GM23338 (cell line): Measurements from ENCODE around the gene EGFR. TPM values are rescaled to one million over a fixed set of nuclear protein-coding genes. Genes with fewer than 3 reads are reported as not detected.
A peak's percentile ranks its signal among the peaks of the same experiment; 100 is the strongest.

Source experiments
- ATAC-seq: fragments of 200-7000 bp; cut with Tn5 transposase; 3 replicates; pipeline ENCODE4 v1.9.1; 2020
- DNase-seq: peaks from one replicate; pipeline ENCODE4 v3.0.0-alpha.2; 2015; ENCODE audit warnings: low spot score
- H2AFZ ChIP-seq: fragments of 200-600 bp; sonication (generic); 2 replicates; pipeline ENCODE4 v1.8.0; 2016; ENCODE audit warnings: antibody characterized with exemption, mild to moderate bottlenecking, moderate library complexity
- H3F3A ChIP-seq: fragments of 200-600 bp; sonication (generic); replicated peaks from 2 replicates; pipeline ENCODE4 v1.8.0; 2017; ENCODE audit warnings: antibody characterized with exemption, mixed run types, low read depth
- H3K27ac ChIP-seq: fragments of 200-600 bp; sonication (generic); 2 replicates; pipeline ENCODE4 v1.6.1; 2016; ENCODE audit warnings: low read depth
- H3K27me3 ChIP-seq: fragments of 200-600 bp; sonication (generic); 2 replicates; pipeline ENCODE4 v1.8.0; 2016; ENCODE audit warnings: mild to moderate bottlenecking, mixed run types, moderate library complexity; ENCODE audit not compliant: insufficient read depth
- H3K36me3 ChIP-seq: fragments of 200-600 bp; sonication (generic); 2 replicates; pipeline ENCODE4 v1.8.0; 2016; ENCODE audit warnings: mild to moderate bottlenecking; ENCODE audit not compliant: insufficient read depth
- H3K4me1 ChIP-seq: fragments of 200-600 bp; sonication (generic); 2 replicates; pipeline ENCODE4 v1.8.0; 2016; ENCODE audit warnings: mild to moderate bottlenecking, moderate library complexity; ENCODE audit not compliant: insufficient read depth
- H3K4me2 ChIP-seq: fragments of 200-600 bp; sonication (generic); 2 replicates; pipeline ENCODE4 v1.7.1; 2017; ENCODE audit warnings: mixed run types
- H3K4me3 ChIP-seq: fragments of 200-600 bp; sonication (generic); 2 replicates; pipeline ENCODE4 v1.6.1; 2016; ENCODE audit warnings: mixed run types
- H3K79me2 ChIP-seq: fragments of 200-600 bp; sonication (generic); replicated peaks from 2 replicates; pipeline ENCODE4 v1.8.0; 2017; ENCODE audit warnings: mild to moderate bottlenecking; ENCODE audit not compliant: insufficient read depth
- H3K9me2 ChIP-seq: fragments of 200-600 bp; sonication (generic); 2 replicates; pipeline ENCODE4 v1.8.0; 2017; ENCODE audit not compliant: insufficient read depth
- H4K20me1 ChIP-seq: fragments of 200-600 bp; sonication (generic); replicated peaks from 2 replicates; pipeline ENCODE4 v1.8.0; 2017; ENCODE audit warnings: mild to moderate bottlenecking; ENCODE audit not compliant: insufficient read depth
- H3K27ac Mint-ChIP-seq: 2 replicates; pipeline ENCODE4 v1.8.0; 2020; ENCODE audit warnings: inconsistent platforms, mild to moderate bottlenecking, moderate library complexity, mixed read lengths
- H3K27me3 Mint-ChIP-seq: 3 replicates; pipeline ENCODE4 v1.8.0; 2022; ENCODE audit warnings: low read depth, mild to moderate bottlenecking, moderate library complexity, mixed read lengths, inconsistent platforms; ENCODE audit not compliant: insufficient read depth, poor library complexity
- H3K36me3 Mint-ChIP-seq: 3 replicates; pipeline ENCODE4 v1.8.0; 2021; ENCODE audit warnings: low read depth, mild to moderate bottlenecking, inconsistent platforms, moderate library complexity, mixed read lengths
- H3K4me1 Mint-ChIP-seq: 3 replicates; pipeline ENCODE4 v1.8.0; 2020; ENCODE audit warnings: mild to moderate bottlenecking, inconsistent platforms, mixed read lengths
- H3K4me3 Mint-ChIP-seq: 3 replicates; pipeline ENCODE4 v1.8.0; 2021; ENCODE audit warnings: moderate library complexity, mild to moderate bottlenecking, inconsistent platforms, mixed read lengths
- H3K9me3 Mint-ChIP-seq: 3 replicates; pipeline ENCODE4 v1.8.0; 2020; ENCODE audit warnings: moderate library complexity, mild to moderate bottlenecking, inconsistent platforms, mixed read lengths
- CREB1 ChIP-seq: fragments of 250-450 bp; sonication (Bioruptor Pico); IDR thresholded peaks from 2 replicates; pipeline ENCODE4 v1.5.0; 2020; ENCODE audit warnings: low read depth, mild to moderate bottlenecking, moderate library complexity
- JUNB ChIP-seq: IDR thresholded peaks from one replicate; pipeline ENCODE4 v1.6.1; 2016; ENCODE audit warnings: antibody characterized with exemption; ENCODE audit not compliant: unreplicated experiment
- NANOG ChIP-seq: IDR thresholded peaks from 2 replicates; pipeline ENCODE4 v1.6.1; 2016; ENCODE audit warnings: antibody characterized with exemption, borderline replicate concordance
- STAT1 ChIP-seq: IDR thresholded peaks from one replicate; pipeline ENCODE4 v1.6.1; 2016; ENCODE audit warnings: antibody characterized with exemption; ENCODE audit not compliant: unreplicated experiment
- ZNF114 ChIP-seq: fragments of 250-450 bp; sonication (Bioruptor Pico); IDR thresholded peaks from 2 replicates; pipeline ENCODE4 v1.5.0; 2020; ENCODE audit warnings: mild to moderate bottlenecking, moderate library complexity
- polyA plus RNA-seq: library from polyadenylated mRNA; unstranded; fragments of >200 nt; fragmentation: Nextera tagmentation; extraction: Ambion mirVana; gene quantifications from 2 replicates; pipeline ENCODE4 v1.2.1, GENCODE V29; 2016
- total RNA-seq: library from RNA; depleted of rRNA; stranded (reverse); fragments of >200 nt; shearing (Covaris generic); gene quantifications from 2 replicates; pipeline ENCODE4 v1.2.3, GENCODE V29; 2014
- TF ChIP-seq, protein P1 (sequence below): fragments of 250-450 bp; sonication (Bioruptor Pico); IDR thresholded peaks from 2 replicates; pipeline ENCODE4 v1.5.0; 2020; ENCODE audit warnings: mild to moderate bottlenecking, moderate library complexity
- TF ChIP-seq, protein P2 (sequence below): IDR thresholded peaks from one replicate; pipeline ENCODE4 v1.6.1; 2018; ENCODE audit warnings: antibody characterized with exemption; ENCODE audit not compliant: unreplicated experiment
- TF ChIP-seq, protein P3 (sequence below), 2 experiments: fragments of 200-600 bp in 1 of 2; sonication (generic) in 1 of 2; conservative IDR thresholded peaks; 2 replicates each; pipeline versions ENCODE4 v1.5.1 to v1.6.1; 2016 to 2017; ENCODE audit warnings: antibody characterized with exemption in 2 of 2, low read depth in 2 of 2, mild to moderate bottlenecking in 2 of 2, moderate library complexity in 1 of 2

EGFR gene
- total and polyA plus RNA-seq, 2 experiments from 2014 or later: 1.5 to 4.5 TPM

DNA sequence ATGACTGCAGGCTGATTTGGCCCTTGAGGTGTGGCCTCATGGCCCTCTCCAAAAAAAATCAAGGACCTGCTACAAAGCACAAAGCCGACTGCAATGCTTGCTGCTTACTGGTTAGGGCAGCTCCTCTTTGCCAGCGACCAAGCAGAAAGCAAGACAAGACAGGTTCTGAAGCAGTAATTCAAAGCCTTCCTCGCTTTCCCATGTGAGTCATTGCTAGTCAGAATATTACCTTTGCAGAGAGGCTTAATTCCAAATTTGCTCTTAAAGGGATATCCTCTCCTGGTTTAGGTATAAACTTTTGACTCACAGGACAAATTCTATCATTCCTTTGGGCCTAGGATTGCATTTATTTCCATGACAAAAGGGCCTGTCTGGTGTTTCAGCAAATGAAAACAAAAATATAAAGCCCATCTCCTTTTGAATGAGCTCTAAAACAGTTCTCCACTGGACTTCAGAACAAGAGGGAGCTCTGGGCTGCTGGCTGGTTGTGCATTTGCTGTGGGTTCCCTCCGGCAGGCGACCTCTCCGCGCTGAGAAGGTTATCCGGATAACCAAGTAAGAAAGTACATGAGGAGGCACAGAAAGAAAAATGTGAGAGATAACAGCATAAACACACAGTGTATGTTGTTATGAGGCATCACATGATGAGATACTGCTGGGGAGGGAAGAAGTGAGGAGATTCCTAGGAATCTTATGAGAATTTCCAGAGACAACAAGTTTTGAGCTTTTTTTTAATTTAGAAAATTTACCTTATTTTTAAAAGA lies 90.8 kb downstream of the EGFR start:
- H3K9me2 ChIP-seq: 0 out of 2 replicates have a peak, but pooled peaks cover 5% of the 10 kb centered on the region
- H3K79me2 ChIP-seq: no peaks in the 10 kb centered on the region

DNA sequence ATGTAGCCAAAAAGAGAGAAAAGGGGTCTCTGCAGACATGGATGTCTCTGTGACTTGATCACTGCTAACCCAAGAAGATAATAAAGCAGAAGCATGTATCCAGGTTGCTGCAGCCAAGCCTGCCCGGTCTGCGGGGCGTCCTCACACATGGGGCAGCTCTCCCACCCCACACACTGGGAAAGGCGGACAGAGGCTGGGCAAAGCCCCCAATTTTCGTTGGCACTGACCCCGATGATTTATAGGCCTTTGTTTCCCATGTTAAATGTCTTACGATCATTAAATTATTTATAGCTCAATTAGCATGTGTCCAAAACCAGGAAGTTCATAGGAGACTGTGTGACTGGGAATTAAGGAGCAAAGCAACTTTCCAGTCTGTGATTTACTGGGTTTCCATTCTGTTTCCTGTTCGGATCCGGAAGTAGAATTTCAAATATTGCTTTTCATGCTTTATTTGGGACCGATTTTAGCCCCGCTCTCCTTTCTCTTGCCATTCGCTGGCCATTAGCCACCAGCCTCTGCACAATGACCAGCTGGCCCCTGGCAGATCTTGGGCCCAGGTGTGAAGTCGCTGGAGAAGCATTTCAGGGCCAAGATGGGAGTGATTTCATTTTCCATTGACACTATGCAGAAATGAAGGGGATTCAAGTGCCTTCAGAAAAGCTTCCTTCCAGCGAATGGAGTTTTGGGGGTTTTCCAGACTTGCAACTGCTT lies 91.6 kb downstream of the EGFR start:
- Histone ChIP-seq H3K27ac (no peak overlapping the region), H3F3A (no peaks in the 10 kb centered on the region), H3K36me3 (no peaks in the 10 kb centered on the region), H2AFZ (no peak overlapping the region), H3K4me3 (no peak overlapping the region), H3K79me2 (no peaks in the 10 kb centered on the region), H4K20me1 (no peaks in the 10 kb centered on the region), H3K9me2 (0 out of 2 replicates have a peak, but pooled peaks cover 5% of the 10 kb centered on the region), H3K4me2 (0 out of 2 replicates have a peak overlapping the region, but pooled peaks have one; percentile 63), H3K27me3 (no peaks in the 10 kb centered on the region), H3K4me1 (peaks cover 39% of the 10 kb centered on the region)
- DNase-seq (no peak), ATAC-seq (no peak)
- peaks cover 34% of the 10 kb centered on the region for H3K4me1 Mint-ChIP-seq
- H3K9me3 Mint-ChIP-seq: no peaks in the 10 kb centered on the region
- no peaks in the 10 kb centered on the region for H3K36me3 Mint-ChIP-seq
- no peak overlapping the region for H3K4me3 Mint-ChIP-seq
- H3K27ac Mint-ChIP-seq: 0 out of 2 replicates have a peak overlapping the region, but pooled peaks have one; percentile 15
- H3K27me3 Mint-ChIP-seq: peaks cover 3% of the 10 kb centered on the region
- TF ChIP-seq, protein P1, sequence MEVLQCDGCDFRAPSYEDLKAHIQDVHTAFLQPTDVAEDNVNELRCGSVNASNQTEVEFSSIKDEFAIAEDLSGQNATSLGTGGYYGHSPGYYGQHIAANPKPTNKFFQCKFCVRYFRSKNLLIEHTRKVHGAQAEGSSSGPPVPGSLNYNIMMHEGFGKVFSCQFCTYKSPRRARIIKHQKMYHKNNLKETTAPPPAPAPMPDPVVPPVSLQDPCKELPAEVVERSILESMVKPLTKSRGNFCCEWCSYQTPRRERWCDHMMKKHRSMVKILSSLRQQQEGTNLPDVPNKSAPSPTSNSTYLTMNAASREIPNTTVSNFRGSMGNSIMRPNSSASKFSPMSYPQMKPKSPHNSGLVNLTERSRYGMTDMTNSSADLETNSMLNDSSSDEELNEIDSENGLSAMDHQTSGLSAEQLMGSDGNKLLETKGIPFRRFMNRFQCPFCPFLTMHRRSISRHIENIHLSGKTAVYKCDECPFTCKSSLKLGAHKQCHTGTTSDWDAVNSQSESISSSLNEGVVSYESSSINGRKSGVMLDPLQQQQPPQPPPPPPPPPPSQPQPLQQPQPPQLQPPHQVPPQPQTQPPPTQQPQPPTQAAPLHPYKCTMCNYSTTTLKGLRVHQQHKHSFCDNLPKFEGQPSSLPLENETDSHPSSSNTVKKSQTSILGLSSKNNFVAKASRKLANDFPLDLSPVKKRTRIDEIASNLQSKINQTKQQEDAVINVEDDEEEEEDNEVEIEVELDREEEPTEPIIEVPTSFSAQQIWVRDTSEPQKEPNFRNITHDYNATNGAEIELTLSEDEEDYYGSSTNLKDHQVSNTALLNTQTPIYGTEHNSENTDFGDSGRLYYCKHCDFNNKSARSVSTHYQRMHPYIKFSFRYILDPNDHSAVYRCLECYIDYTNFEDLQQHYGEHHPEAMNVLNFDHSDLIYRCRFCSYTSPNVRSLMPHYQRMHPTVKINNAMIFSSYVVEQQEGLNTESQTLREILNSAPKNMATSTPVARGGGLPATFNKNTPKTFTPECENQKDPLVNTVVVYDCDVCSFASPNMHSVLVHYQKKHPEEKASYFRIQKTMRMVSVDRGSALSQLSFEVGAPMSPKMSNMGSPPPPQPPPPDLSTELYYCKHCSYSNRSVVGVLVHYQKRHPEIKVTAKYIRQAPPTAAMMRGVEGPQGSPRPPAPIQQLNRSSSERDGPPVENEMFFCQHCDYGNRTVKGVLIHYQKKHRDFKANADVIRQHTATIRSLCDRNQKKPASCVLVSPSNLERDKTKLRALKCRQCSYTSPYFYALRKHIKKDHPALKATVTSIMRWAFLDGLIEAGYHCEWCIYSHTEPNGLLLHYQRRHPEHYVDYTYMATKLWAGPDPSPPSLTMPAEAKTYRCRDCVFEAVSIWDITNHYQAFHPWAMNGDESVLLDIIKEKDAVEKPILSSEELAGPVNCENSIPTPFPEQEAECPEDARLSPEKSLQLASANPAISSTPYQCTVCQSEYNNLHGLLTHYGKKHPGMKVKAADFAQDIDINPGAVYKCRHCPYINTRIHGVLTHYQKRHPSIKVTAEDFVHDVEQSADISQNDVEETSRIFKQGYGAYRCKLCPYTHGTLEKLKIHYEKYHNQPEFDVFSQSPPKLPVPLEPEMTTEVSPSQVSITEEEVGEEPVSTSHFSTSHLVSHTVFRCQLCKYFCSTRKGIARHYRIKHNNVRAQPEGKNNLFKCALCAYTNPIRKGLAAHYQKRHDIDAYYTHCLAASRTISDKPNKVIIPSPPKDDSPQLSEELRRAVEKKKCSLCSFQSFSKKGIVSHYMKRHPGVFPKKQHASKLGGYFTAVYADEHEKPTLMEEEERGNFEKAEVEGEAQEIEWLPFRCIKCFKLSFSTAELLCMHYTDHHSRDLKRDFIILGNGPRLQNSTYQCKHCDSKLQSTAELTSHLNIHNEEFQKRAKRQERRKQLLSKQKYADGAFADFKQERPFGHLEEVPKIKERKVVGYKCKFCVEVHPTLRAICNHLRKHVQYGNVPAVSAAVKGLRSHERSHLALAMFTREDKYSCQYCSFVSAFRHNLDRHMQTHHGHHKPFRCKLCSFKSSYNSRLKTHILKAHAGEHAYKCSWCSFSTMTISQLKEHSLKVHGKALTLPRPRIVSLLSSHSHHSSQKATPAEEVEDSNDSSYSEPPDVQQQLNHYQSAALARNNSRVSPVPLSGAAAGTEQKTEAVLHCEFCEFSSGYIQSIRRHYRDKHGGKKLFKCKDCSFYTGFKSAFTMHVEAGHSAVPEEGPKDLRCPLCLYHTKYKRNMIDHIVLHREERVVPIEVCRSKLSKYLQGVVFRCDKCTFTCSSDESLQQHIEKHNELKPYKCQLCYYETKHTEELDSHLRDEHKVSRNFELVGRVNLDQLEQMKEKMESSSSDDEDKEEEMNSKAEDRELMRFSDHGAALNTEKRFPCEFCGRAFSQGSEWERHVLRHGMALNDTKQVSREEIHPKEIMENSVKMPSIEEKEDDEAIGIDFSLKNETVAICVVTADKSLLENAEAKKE: no peak
- TF ChIP-seq ZNF114: no peak
- TF ChIP-seq, protein P2, sequence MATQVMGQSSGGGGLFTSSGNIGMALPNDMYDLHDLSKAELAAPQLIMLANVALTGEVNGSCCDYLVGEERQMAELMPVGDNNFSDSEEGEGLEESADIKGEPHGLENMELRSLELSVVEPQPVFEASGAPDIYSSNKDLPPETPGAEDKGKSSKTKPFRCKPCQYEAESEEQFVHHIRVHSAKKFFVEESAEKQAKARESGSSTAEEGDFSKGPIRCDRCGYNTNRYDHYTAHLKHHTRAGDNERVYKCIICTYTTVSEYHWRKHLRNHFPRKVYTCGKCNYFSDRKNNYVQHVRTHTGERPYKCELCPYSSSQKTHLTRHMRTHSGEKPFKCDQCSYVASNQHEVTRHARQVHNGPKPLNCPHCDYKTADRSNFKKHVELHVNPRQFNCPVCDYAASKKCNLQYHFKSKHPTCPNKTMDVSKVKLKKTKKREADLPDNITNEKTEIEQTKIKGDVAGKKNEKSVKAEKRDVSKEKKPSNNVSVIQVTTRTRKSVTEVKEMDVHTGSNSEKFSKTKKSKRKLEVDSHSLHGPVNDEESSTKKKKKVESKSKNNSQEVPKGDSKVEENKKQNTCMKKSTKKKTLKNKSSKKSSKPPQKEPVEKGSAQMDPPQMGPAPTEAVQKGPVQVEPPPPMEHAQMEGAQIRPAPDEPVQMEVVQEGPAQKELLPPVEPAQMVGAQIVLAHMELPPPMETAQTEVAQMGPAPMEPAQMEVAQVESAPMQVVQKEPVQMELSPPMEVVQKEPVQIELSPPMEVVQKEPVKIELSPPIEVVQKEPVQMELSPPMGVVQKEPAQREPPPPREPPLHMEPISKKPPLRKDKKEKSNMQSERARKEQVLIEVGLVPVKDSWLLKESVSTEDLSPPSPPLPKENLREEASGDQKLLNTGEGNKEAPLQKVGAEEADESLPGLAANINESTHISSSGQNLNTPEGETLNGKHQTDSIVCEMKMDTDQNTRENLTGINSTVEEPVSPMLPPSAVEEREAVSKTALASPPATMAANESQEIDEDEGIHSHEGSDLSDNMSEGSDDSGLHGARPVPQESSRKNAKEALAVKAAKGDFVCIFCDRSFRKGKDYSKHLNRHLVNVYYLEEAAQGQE: no peak
- TF ChIP-seq JUNB: no peak
- no peak for TF ChIP-seq NANOG
- TF ChIP-seq, protein P3, sequence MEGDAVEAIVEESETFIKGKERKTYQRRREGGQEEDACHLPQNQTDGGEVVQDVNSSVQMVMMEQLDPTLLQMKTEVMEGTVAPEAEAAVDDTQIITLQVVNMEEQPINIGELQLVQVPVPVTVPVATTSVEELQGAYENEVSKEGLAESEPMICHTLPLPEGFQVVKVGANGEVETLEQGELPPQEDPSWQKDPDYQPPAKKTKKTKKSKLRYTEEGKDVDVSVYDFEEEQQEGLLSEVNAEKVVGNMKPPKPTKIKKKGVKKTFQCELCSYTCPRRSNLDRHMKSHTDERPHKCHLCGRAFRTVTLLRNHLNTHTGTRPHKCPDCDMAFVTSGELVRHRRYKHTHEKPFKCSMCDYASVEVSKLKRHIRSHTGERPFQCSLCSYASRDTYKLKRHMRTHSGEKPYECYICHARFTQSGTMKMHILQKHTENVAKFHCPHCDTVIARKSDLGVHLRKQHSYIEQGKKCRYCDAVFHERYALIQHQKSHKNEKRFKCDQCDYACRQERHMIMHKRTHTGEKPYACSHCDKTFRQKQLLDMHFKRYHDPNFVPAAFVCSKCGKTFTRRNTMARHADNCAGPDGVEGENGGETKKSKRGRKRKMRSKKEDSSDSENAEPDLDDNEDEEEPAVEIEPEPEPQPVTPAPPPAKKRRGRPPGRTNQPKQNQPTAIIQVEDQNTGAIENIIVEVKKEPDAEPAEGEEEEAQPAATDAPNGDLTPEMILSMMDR (conservative IDR thresholded peaks at IDR 0.05; ENCODE audit: low read depth in 2 of 2): no peak
- no peak for TF ChIP-seq CREB1 (CRISPR knock-in tag)

More for the DNA sequence above, 90.8 kb downstream of the EGFR start:
- DNase-seq (peak; percentile 42), ATAC-seq (peak; percentile 65)
- Histone ChIP-seq H3K27ac (peak overlapping the region; percentile 64), H2AFZ (peak overlapping the region; percentile 24; the same call in 1 of the 2 replicates), H3K4me1 (peaks cover 39% of the 10 kb centered on the region), H3K27me3 (no peaks in the 10 kb centered on the region), H3K4me3 (no peak overlapping the region), H4K20me1 (no peaks in the 10 kb centered on the region), H3F3A (no peaks in the 10 kb centered on the region), H3K4me2 (peak overlapping the region; percentile 63), H3K36me3 (no peaks in the 10 kb centered on the region)
- Mint-ChIP-seq H3K27me3 (peaks cover 3% of the 10 kb centered on the region), H3K36me3 (no peaks in the 10 kb centered on the region), H3K4me1 (peaks cover 36% of the 10 kb centered on the region), H3K9me3 (no peaks in the 10 kb centered on the region), H3K27ac (peak overlapping the region; percentile 90), H3K4me3 (peak overlapping the region; percentile 45)
- TF ChIP-seq STAT1 (no peak), NANOG (0 out of 2 replicates have a peak, but pooled peaks have one; percentile 12)
